ENCODE results near the gene RHOT1. TPM values are rescaled to one million over a fixed set of nuclear protein-coding genes. Genes with fewer than 3 reads are reported as not detected.
"Not testable (repeated sequence)": the region's sequence is repeated elsewhere in the genome, so short reads cannot be mapped to it uniquely, and the experiment has no call there.

RHOT1 gene
- total RNA-seq = 10 to 100 TPM; 25.2 to 27.1 TPM

GRCh38 chr17:32142038-32142856, at the start of gene RHOT1:
Gene RHOT1 (plus strand): TSS chr17:32142502. CDS start chr17:32142693, 191 bp downstream.
- peak within 1 kb of the TSS; percentile 88 to 98 for H3K27ac Mint-ChIP-seq
- no peaks in the 10 kb centered on the region for H3K36me3 Mint-ChIP-seq
- no peaks in the 10 kb centered on the region for H3K27me3 Mint-ChIP-seq
- H3K4me1 Mint-ChIP-seq (ENCODE audit: low read depth in 2 of 2) = peaks cover 20 to 22% of the 10 kb centered on the region in 2 donors
- DNase-seq (ENCODE audit: low spot score) = peak; percentile 84
- H3K4me3 Mint-ChIP-seq = peak within 1 kb of the TSS; percentile 100
- peak; percentile 90 to 92 for ATAC-seq
- no peaks in the 10 kb centered on the region for H3K9me3 Mint-ChIP-seq

DNA sequence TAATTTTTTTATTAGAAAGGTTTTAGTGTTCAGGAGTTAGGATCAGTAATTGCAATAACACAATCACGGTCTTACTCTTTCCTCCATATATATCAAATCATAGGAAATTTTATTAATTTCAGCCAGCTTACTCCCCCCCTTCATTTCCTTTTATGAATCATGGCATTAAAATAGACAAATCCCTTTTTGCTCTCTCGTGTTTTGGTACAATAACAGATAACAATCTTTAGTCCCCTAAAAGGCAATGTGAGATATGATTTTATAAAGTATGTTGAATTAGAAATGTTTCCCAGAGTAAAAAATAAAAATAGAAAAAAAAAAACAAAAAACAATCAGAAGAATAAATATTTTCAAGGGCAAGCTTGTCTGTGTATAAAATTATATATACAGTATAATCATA, 42.6 kb upstream of the RHOT1 start:
- no peak overlapping the region for H3K27ac Mint-ChIP-seq
- ATAC-seq = no peak
- H3K4me1 Mint-ChIP-seq (ENCODE audit: low read depth in 2 of 2) = peaks cover 14 to 26% of the 10 kb centered on the region in 2 donors

GRCh38 chr17:32100323-32100722, 42.0 kb upstream of the RHOT1 start:
- ATAC-seq; H3K27me3 Mint-ChIP-seq; H3K9me3 Mint-ChIP-seq; H3K36me3 Mint-ChIP-seq; DNase-seq (ENCODE audit: low spot score); H3K4me3 Mint-ChIP-seq: not testable (repeated sequence)
- peaks cover 16 to 28% of the 10 kb centered on the region in 2 donors for H3K4me1 Mint-ChIP-seq (ENCODE audit: low read depth in 2 of 2)
- H3K27ac Mint-ChIP-seq = peak overlapping the region in 1 of 2 donors; percentile 64

More for the DNA sequence above, 42.6 kb upstream of the RHOT1 start:
- no peak for DNase-seq (ENCODE audit: low spot score)
- no peaks in the 10 kb centered on the region for H3K27me3 Mint-ChIP-seq
- no peaks in the 10 kb centered on the region for H3K36me3 Mint-ChIP-seq
- no peak overlapping the region for H3K4me3 Mint-ChIP-seq
- H3K9me3 Mint-ChIP-seq = no peaks in the 10 kb centered on the region

GRCh38 chr17:32100971-32101631, 41.2 kb upstream of the RHOT1 start:
- no peak overlapping the region for H3K4me3 Mint-ChIP-seq
- ATAC-seq (no peak), DNase-seq (ENCODE audit: low spot score) (no peak)
- H3K27me3 Mint-ChIP-seq = no peaks in the 10 kb centered on the region
- peaks cover 20 to 30% of the 10 kb centered on the region in 2 donors for H3K4me1 Mint-ChIP-seq (ENCODE audit: low read depth in 2 of 2)
- no peaks in the 10 kb centered on the region for H3K9me3 Mint-ChIP-seq
- H3K36me3 Mint-ChIP-seq = no peaks in the 10 kb centered on the region
- peak overlapping the region in 1 of 2 donors; percentile 64 for H3K27ac Mint-ChIP-seq

- Mint-ChIP-seq H3K4me3 (no peak overlapping the region), H3K4me1 (ENCODE audit: low read depth in 2 of 2) (peaks cover 25 to 35% of the 10 kb centered on the region in 2 donors), H3K36me3 (no peaks in the 10 kb centered on the region), H3K9me3 (no peaks in the 10 kb centered on the region), H3K27ac (peak overlapping the region in 1 of 2 donors; percentile 64), H3K27me3 (no peaks in the 10 kb centered on the region)
- DNase-seq (ENCODE audit: low spot score) (no peak), ATAC-seq (no peak)
Measured at GRCh38 chr17:32102172-32102571, 40.1 kb upstream of the RHOT1 start.

- H3K27me3 Mint-ChIP-seq = no peaks in the 10 kb centered on the region
- H3K36me3 Mint-ChIP-seq = no peaks in the 10 kb centered on the region
- no peaks in the 10 kb centered on the region for H3K9me3 Mint-ChIP-seq
- ATAC-seq = no peak
- no peak for DNase-seq (ENCODE audit: low spot score)
- H3K27ac Mint-ChIP-seq = peak overlapping the region in 1 of 2 donors; percentile 64
- peaks cover 31 to 37% of the 10 kb centered on the region in 2 donors for H3K4me1 Mint-ChIP-seq (ENCODE audit: low read depth in 2 of 2)
- no peak overlapping the region for H3K4me3 Mint-ChIP-seq
Measured at GRCh38 chr17:32102646-32103186, 39.6 kb upstream of the RHOT1 start.

DNA sequence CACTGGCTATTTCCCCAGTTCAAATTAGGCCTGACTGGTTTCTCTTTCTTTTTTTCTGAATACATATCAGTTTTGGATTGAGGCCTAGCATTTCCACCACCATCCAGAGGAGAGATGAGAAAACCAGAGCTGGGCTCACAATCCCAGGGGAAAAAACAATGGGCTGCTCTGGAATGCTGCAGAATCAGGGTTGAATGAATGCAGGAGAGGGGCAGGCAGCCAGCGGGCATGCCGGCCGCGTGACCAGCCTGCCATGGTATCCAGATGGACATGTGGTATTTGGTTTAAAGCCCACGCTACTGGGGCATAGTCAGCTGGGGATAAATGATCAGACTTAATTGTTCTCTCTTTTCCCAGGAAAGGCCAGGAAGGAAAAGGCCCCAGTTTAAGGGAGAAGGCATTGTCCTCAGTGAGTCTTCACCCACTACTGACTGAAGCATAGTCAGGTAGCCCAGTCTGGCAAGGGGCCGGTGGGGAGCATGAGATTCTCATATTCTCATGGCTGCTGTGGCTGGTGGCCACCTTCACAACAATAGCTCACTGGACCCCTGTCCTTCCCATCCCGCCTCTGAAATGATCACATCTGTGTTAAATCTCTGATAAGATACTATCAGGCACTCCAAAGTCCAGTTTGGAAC, 38.7 kb upstream of the RHOT1 start:
- Mint-ChIP-seq H3K36me3 (no peaks in the 10 kb centered on the region), H3K4me3 (peak overlapping the region; percentile 83)
- no peak for DNase-seq (ENCODE audit: low spot score)

DNA sequence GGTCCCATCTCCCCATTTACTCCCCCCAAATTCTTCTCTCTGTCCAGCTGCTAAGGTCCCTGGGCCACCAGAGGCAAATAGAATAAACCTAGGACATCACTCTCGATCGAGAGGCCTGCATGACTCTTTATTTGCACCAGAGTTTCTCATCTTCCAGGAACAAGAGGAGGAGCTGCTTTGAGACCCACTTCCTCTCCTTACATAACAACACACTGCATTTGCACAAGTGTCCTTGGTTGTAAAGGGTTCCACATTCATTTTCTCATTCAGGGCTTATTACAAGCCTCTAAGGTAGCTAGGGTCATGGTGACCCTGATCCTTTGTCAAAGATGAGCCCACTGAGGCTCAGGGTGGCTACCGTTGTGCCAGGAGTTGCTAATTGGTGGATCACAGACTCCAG, 38.1 kb upstream of the RHOT1 start:
- no peak for DNase-seq (ENCODE audit: low spot score)
- H3K27me3 Mint-ChIP-seq = no peaks in the 10 kb centered on the region
- H3K27ac Mint-ChIP-seq = peak overlapping the region; percentile 92 to 93
- H3K9me3 Mint-ChIP-seq = no peaks in the 10 kb centered on the region
- peak overlapping the region; percentile 83 for H3K4me3 Mint-ChIP-seq
- peaks cover 34 to 35% of the 10 kb centered on the region in 2 donors for H3K4me1 Mint-ChIP-seq (ENCODE audit: low read depth in 2 of 2)
- peak; percentile 66 to 75 for ATAC-seq
- H3K36me3 Mint-ChIP-seq = no peaks in the 10 kb centered on the region

More for the DNA sequence above, 38.7 kb upstream of the RHOT1 start:
- Mint-ChIP-seq H3K9me3 (no peaks in the 10 kb centered on the region), H3K27me3 (no peaks in the 10 kb centered on the region), H3K4me1 (ENCODE audit: low read depth in 2 of 2) (peaks cover 34 to 37% of the 10 kb centered on the region in 2 donors), H3K27ac (peak overlapping the region; percentile 92 to 93)
- ATAC-seq = no peak

- not testable (repeated sequence) for H3K36me3 Mint-ChIP-seq; DNase-seq (ENCODE audit: low spot score); H3K27me3 Mint-ChIP-seq; H3K9me3 Mint-ChIP-seq
- peak overlapping the region; percentile 77 to 89 for H3K27ac Mint-ChIP-seq
- peak overlapping the region; percentile 75 for H3K4me3 Mint-ChIP-seq
- peak; percentile 66 to 81 for ATAC-seq
- peaks cover 32 to 34% of the 10 kb centered on the region in 2 donors for H3K4me1 Mint-ChIP-seq (ENCODE audit: low read depth in 2 of 2)
Measured at GRCh38 chr17:32106471-32106981, 35.8 kb upstream of the RHOT1 start.

GRCh38 chr17:32107194-32107593, 35.1 kb upstream of the RHOT1 start:
- not testable (repeated sequence) for H3K9me3 Mint-ChIP-seq; H3K27me3 Mint-ChIP-seq; H3K36me3 Mint-ChIP-seq; DNase-seq (ENCODE audit: low spot score)
- H3K4me1 Mint-ChIP-seq (ENCODE audit: low read depth in 2 of 2) = peaks cover 27 to 34% of the 10 kb centered on the region in 2 donors
- H3K27ac Mint-ChIP-seq = peak overlapping the region; percentile 77 to 89
- peak in 1 of 2 donors; percentile 68 for ATAC-seq
- peak overlapping the region; percentile 75 for H3K4me3 Mint-ChIP-seq

- no peaks in the 10 kb centered on the region for H3K27me3 Mint-ChIP-seq
- no peaks in the 10 kb centered on the region for H3K36me3 Mint-ChIP-seq
- H3K4me1 Mint-ChIP-seq (ENCODE audit: low read depth in 2 of 2) = peaks cover 11 to 20% of the 10 kb centered on the region in 2 donors
- ATAC-seq (no peak), DNase-seq (ENCODE audit: low spot score) (no peak)
- H3K27ac Mint-ChIP-seq = no peak overlapping the region
- H3K9me3 Mint-ChIP-seq = no peaks in the 10 kb centered on the region
- H3K4me3 Mint-ChIP-seq = no peak overlapping the region
Measured at GRCh38 chr17:32110596-32110995, 31.7 kb upstream of the RHOT1 start.

- no peak overlapping the region for H3K4me3 Mint-ChIP-seq
- DNase-seq (ENCODE audit: low spot score) (no peak), ATAC-seq (no peak)
- no peak overlapping the region for H3K27ac Mint-ChIP-seq
- H3K36me3 Mint-ChIP-seq = no peaks in the 10 kb centered on the region
- no peaks in the 10 kb centered on the region for H3K9me3 Mint-ChIP-seq
- H3K27me3 Mint-ChIP-seq = no peaks in the 10 kb centered on the region
- peaks cover 12 to 17% of the 10 kb centered on the region in 2 donors for H3K4me1 Mint-ChIP-seq (ENCODE audit: low read depth in 2 of 2)
Measured at GRCh38 chr17:32111141-32111771, 31.0 kb upstream of the RHOT1 start.

DNA sequence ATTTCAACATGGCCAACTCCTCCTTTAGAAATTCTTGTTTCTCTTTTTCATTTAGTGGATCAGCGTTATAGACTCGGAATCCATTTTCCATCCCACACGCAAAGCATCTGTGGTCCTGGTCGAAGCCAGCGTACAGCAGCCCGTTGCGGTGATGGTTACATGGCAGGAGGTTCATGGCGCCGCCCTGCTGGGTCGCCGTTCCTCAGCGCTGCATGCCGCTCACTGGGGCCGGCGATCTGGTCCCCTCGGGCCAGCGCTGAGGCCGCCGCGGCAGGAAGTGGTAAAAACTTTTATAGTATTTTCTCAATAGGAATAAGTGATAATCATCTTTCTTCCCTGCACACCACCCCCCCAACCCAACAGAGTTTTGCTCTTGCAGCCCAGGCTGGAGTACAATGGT, 29.9 kb upstream of the RHOT1 start:
- ATAC-seq = no peak
- Mint-ChIP-seq H3K9me3 (no peaks in the 10 kb centered on the region), H3K27ac (no peak overlapping the region), H3K36me3 (no peaks in the 10 kb centered on the region), H3K4me1 (ENCODE audit: low read depth in 2 of 2) (peaks cover 2 to 6% of the 10 kb centered on the region in 2 donors), H3K4me3 (no peak overlapping the region), H3K27me3 (no peaks in the 10 kb centered on the region)
- no peak for DNase-seq (ENCODE audit: low spot score)

Data from natural killer cell treated with Interleukin-12 subunit alpha and Interleukin-12 subunit beta and Interleukin-15 and Interleukin-18, amount 100 ng/mL, for 72 hours (primary cell).